Activated CD8-positive, alpha-beta memory T cell treated with anti-CD3 and anti-CD28 coated beads, Interleukin-2, amount 50 U/mL, for 1 hour (primary cell): ENCODE data around the gene TLR4.

Experiments used
- DNase-seq: peaks from one replicate; pipeline ENCODE4 v3.0.0-alpha.2; 2020; ENCODE audit errors: extremely low read depth

Gene TLR4

GRCh38 chr9:117704024-117704575 lies at the start of gene TLR4:
Gene TLR4, plus strand, starts transcription at chr9:117704403. Its CDS starts 70 bp downstream, at chr9:117704473.
- DNase-seq = no peak

- DNase-seq = no peak
Observed at GRCh38 chr9:117656002-117656401, 48.2 kb upstream of the TLR4 start.

- no peak for DNase-seq
Observed at GRCh38 chr9:117662651-117663050, 41.6 kb upstream of the TLR4 start.

GRCh38 chr9:117664419-117664818 lies 39.8 kb upstream of the TLR4 start:
- DNase-seq = no peak

GRCh38 chr9:117665601-117666385 lies 38.4 kb upstream of the TLR4 start:
- no peak for DNase-seq

GRCh38 chr9:117671468-117671867 lies 32.7 kb upstream of the TLR4 start:
- DNase-seq = no peak

GRCh38 chr9:117672369-117672768 lies 31.8 kb upstream of the TLR4 start:
- no peak for DNase-seq

GRCh38 chr9:117677572-117677971 lies 26.6 kb upstream of the TLR4 start:
- DNase-seq = no peak

GRCh38 chr9:117678871-117679270 lies 25.3 kb upstream of the TLR4 start:
- DNase-seq = no peak

- DNase-seq = no peak
Observed at GRCh38 chr9:117679416-117679815, 24.8 kb upstream of the TLR4 start.

- DNase-seq = no peak
Observed at GRCh38 chr9:117681888-117682287, 22.3 kb upstream of the TLR4 start.

GRCh38 chr9:117682955-117683710 lies 21.1 kb upstream of the TLR4 start:
- DNase-seq = no peak

- DNase-seq = no peak
Observed at GRCh38 chr9:117687532-117687931, 16.7 kb upstream of the TLR4 start.

- DNase-seq = no peak
Observed at GRCh38 chr9:117691367-117691766, 12.8 kb upstream of the TLR4 start.

- no peak for DNase-seq
Observed at GRCh38 chr9:117696154-117696553, 8.0 kb upstream of the TLR4 start.

- DNase-seq = no peak
Observed at GRCh38 chr9:117697046-117697445, 7.2 kb upstream of the TLR4 start.

GRCh38 chr9:117703537-117703936 lies 666 bp upstream of the TLR4 start:
- DNase-seq = no peak

GRCh38 chr9:117704597-117704996 lies 394 bp downstream of the TLR4 start:
- no peak for DNase-seq

GRCh38 chr9:117705386-117705785 lies 1.2 kb downstream of the TLR4 start:
- DNase-seq = no peak

- no peak for DNase-seq
Observed at GRCh38 chr9:117706421-117707116, 2.4 kb downstream of the TLR4 start.

GRCh38 chr9:117707561-117707960 lies 3.4 kb downstream of the TLR4 start:
- DNase-seq = no peak

GRCh38 chr9:117709936-117710335 lies 5.7 kb downstream of the TLR4 start:
- DNase-seq = no peak
